LHCN-M2 (cell line): ENCODE data around the gene PIM3. TPM values are rescaled to one million over a fixed set of nuclear protein-coding genes. Genes with fewer than 3 reads are reported as not detected.

Source experiments
- DNase-seq: peaks from one replicate; pipeline ENCODE4 v3.0.0-alpha.2; 2012; ENCODE audit warnings: low read depth
- total RNA-seq: library from RNA; depleted of rRNA; stranded (reverse); fragments of >200 nt; gene quantifications from 2 replicates; pipeline ENCODE4 v1.2.3, GENCODE V29; 2014

Gene PIM3
- total RNA-seq, 1 experiment from 2014 or later, result 30.5 TPM

DNA sequence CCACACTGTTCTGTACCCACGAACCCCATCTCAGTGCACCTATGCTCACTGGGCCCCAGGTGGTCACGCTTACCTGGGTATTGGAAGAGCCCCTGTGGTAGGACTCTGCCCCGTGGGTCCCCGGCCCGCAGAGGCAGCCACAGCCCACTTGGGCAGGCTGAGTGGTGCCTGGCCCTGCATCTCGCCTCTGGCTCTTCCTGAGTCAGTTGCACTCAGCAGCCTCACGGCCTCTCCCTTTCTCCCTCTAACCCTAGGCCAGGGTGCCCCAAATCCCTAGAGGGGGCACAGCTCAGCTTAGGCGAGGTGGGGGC is 32.4 kb upstream of the PIM3 start:
- DNase-seq, result no peak

- no peak for DNase-seq
Measured at GRCh38 chr22:49928555-49929210, 31.9 kb upstream of the PIM3 start.

- no peak for DNase-seq
Measured at GRCh38 chr22:49929211-49929979, 31.2 kb upstream of the PIM3 start.

GRCh38 chr22:49929994-49930575 is 30.5 kb upstream of the PIM3 start:
- DNase-seq, result no peak

GRCh38 chr22:49930596-49931412 is 29.8 kb upstream of the PIM3 start:
- peak; percentile 61 for DNase-seq

DNA sequence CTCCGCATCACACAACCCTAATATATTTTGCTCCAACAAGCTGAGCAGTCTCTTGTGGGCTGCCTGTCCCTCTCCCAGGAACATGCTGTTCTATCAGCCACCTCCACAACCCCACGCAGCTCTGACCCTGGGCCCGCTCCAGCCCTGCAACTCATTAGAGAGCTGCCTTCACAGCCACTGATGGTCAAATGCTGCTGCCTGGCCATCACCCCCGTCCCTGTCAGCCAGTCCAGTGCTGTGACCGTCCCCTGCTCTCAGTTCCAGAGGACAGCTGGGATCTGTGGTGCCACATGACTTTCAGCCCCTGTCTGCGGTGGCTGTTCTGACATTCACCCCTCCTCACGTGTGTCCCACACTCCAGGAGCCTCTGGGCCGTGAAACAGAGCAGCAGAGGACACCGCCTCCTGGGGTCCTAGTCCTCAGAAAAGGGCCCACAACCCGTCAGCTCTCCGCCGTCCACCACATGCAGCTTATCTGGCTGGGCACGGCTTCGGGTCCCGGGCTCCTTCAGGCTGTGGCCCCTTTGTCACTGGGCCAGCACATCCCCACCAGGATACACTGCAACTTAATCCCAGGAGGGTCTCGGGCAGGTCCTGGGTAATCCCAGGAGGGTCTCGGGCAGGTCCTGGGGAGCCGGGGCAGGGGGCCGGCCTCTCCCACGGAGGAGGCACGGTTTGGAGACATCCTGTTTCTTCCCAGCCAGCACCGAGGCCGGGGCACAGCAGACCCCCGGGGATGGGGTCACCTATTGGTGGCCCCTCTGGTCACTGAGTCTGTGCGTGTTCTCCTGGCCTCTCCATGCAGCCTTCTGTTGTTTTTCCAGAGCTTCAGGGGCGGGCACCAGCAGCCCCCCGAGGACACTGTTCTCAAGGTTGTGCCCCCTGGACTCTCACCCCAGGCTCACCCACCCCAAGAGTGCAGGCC is 27.1 kb upstream of the PIM3 start:
- peak; percentile 18 for DNase-seq

DNA sequence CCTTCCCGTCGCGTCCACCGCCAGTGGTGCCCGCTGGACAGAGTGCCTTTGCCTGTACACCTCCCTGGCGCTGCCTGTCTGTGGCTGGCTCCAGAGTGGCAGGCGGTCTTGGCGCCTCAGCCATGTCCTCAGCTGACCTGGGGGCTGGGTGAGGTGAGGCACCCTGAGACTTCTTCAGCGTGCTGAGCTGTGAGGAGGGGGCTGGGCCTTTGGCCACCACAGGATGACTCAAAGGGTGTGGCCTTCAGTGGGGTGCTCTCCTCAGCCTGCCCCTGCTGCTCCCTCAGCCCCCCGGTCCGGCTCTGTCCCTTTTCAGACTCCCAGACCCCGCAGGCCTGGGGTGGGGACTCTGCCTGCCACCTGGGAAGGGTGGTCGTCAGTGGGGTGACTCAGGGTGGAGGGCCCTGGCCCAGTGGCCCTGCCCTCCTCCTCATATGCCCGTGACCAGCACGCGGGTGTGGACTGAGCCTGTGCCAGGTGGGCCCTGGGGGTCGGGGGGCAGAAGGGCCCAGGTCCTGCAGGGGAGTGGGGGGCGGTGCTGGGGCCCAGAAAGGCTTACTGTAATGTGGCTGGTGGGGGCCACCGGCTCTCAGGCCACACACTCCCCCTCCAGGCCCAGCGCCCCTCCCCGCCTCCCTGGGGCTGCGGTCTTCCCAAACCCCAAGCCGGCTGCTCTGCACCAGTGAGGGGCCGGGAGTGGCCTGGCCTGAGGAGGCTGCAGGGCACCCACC is 26.2 kb upstream of the PIM3 start:
- DNase-seq, result peak; percentile 49

DNA sequence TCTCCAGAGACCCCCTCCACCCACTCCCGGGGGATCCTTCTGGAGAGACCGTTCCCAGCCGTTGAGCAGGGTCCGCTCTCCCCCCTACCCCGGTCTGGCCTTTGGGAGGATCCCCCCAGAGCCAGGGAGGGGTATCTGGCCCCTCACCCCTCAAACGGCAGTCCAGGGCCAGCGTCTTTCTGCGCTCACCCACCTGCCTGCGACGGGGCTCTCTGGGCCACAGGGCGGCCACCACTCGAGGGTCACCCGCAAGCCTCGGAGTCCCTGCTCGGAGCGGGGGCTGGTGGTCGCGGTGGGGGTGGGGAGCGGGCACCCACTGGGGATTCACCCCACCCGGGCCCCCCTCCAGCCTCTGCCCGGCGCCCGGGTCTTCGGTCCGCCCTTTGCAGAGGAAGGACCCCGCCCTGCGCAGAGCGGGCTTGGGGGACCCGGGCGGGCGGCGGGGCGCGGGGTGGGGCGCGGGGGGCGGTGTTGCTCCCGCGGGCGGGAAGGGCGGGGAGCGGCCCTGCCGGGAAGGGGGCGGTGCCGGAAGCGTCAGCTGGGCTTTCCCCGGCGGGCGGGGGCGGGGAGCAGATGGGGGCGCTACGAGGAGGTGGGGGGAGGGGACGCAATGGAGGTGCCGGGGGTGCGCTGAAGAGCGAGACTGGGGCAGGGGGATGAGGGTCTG is 25.5 kb upstream of the PIM3 start:
- DNase-seq, result peak; percentile 22

GRCh38 chr22:49935561-49935960 is 25.0 kb upstream of the PIM3 start:
- no peak for DNase-seq

GRCh38 chr22:49936018-49936972 is 24.3 kb upstream of the PIM3 start:
- peak; percentile 64 for DNase-seq

DNA sequence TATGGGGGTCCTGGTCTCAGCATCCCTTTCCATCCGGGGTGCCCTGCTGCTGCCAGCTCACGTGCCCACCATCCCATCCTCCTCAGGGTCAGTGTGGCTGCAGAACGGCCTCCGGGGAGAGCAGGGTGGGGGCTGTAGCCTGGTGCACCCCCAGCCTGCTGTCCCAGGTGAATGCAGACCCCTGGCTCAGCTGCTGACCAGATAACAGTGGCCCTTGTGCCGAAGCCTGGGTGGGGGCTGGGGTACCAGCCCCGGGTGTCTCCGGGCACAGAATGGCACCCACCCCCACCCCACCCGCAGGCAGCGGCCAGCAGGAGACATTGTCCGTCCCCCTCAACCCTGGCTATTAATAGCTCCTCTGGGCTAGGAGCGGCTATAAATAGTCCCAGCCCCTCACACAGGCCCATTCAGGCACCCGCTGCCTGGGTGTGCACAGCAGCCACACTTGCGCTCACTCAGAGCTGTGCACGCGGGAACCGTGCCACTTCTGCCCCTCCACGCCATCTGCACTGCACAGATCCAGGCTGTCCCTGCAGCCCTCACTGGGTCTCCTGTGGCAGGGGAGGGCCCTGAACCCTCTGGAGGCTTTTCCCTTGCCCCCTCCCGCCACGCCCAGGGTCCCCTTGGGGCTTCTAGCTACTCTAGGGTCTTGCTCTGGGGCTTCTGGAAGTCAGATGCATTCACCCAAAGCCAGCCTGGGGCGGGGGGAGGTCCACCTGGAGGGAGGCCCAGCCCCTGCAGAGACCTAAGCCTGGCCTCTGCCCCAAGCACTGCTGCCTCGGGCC is 23.4 kb upstream of the PIM3 start:
- no peak for DNase-seq

GRCh38 chr22:49937758-49938564 is 22.6 kb upstream of the PIM3 start:
- DNase-seq, result no peak

DNA sequence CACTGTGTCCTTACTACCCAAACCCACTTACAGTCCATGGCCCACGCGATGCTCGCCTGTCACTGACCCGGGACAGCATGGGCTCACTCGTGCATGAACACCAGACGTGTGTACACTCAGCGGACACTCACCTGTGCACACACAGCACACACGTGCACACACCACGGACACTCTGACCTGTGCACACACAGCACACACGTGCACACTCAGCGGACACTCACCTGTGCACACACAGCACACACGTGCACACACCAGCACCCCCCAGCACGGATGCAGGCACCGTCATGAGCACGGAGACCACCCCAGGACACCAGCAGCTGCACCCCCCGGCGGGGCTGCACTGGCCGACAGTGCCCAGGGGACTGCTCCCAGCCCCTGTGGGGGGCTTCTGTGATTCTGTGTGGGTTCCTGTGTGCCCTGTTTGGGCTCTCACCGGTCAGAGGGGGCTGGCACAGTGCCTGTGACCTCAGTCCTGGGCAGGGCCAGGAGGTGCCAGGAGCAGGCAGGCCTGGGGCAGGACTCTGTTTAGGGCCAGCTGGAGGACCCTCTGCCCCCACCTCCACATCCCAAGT is 21.9 kb upstream of the PIM3 start:
- DNase-seq, result no peak

GRCh38 chr22:49941507-49942316 is 18.9 kb upstream of the PIM3 start:
- no peak for DNase-seq

DNA sequence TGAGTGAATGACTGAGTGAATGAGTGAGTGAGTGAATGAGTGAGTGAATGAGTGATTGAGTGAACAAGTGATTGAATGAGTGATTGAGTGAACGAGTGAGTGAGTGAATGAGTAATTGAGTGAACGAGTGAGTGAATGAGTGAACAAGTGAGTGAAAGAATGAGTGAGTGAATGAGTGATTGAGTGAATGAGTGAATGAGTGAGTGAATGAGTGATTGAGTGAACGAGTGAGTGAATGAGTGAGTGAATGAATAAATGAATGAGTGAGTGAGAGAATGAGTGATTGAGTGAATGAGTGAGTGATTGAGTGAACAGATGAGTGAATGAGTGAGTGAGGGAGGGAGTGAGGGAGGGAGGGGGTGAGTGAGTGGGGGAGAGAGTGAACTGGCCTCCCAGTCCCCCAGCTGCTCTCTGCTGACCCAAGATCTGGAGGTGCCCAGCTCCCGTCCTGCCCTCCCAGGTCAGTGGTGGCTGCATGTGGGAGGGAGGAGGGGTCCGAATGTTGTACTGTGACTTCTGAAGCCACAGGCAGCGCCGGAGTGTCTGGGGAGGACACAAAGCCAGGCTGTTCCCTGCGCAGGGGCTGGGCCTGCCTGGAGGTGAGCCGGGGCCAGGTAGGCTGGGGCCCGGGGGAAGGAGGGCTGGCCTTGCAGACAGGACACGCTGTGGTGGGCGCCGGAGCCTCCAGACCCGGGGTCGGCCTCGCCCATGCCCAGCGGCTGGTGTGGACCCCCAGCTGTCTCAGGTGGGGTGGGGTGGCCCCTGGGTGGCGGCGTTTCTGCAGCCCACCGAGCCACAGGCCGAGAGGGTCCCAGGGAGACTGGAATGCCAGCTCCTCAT is 17.8 kb upstream of the PIM3 start:
- peak; percentile 10 for DNase-seq
